Neutrophil (primary cell): ENCODE results near the gene BRICD5.

Experiments
- H3K27ac ChIP-seq: fragments of 200-600 bp; sonication (generic); 2 replicates; pipeline ENCODE4 v1.5.1; 2016; ENCODE audit warnings: mild to moderate bottlenecking, moderate library complexity
- H3K27me3 ChIP-seq: fragments of 200-600 bp; sonication (generic); 2 replicates; pipeline ENCODE4 v1.6.0; 2016; ENCODE audit warnings: mild to moderate bottlenecking
- H3K36me3 ChIP-seq: fragments of 200-600 bp; sonication (generic); 2 replicates; pipeline ENCODE4 v1.5.1; 2017
- H3K4me1 ChIP-seq, 2 experiments: fragments of 200-600 bp in 1 of 2; sonication (generic) in 1 of 2; 1 replicate in 1 of 2; 2 replicates in 1 of 2; pipeline versions ENCODE4 v1.5.1 to v1.6.1; 2013 to 2016; ENCODE audit warnings: low read depth in 1 of 2, low read length in 1 of 2, mild to moderate bottlenecking in 1 of 2, moderate library complexity in 1 of 2; ENCODE audit not compliant: control insufficient read depth in 1 of 2, insufficient read depth in 1 of 2
- H3K4me3 ChIP-seq, 2 experiments: fragments of 200-600 bp in 1 of 2; sonication (generic) in 1 of 2; 1 replicate in 1 of 2; 2 replicates in 1 of 2; pipeline ENCODE4 v1.5.1; 2013 to 2016; ENCODE audit warnings: low read depth in 1 of 2, low read length in 1 of 2, mild to moderate bottlenecking in 1 of 2, moderate library complexity in 1 of 2
- H3K9me3 ChIP-seq: fragments of 200-600 bp; sonication (generic); 2 replicates; pipeline ENCODE4 v1.5.1; 2016
- CTCF ChIP-seq: fragments of 200-600 bp; sonication (generic); IDR thresholded peaks from 2 replicates; pipeline ENCODE4 v1.5.1; 2016; ENCODE audit warnings: antibody characterized with exemption

Gene BRICD5

DNA sequence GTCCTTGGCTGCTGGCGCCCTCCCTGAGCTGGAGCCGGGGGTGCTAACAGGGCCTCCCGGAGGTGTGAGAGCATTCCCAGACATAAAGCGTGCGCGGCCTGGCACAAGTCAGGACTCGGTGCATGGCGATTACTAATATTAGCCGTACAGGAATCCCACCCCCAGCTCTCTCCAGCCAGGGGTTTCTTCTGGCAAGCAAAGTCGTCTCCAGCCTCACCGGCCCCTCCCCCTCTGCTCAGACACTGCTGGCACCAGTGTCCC lies 19.3 kb downstream of the BRICD5 start:
- TF ChIP-seq CTCF, result no peak
- H3K27me3 ChIP-seq, result peaks cover 37% of the 10 kb centered on the region
- H3K27ac ChIP-seq, result no peak overlapping the region
- no peaks in the 10 kb centered on the region for H3K9me3 ChIP-seq
- H3K36me3 ChIP-seq, result no peaks in the 10 kb centered on the region
- peaks cover 0 to 11% of the 10 kb centered on the region in 2 experiments for H3K4me1 ChIP-seq
- H3K4me3 ChIP-seq, result no peak overlapping the region

GRCh38 chr16:2190659-2191445 lies 19.8 kb downstream of the BRICD5 start:
- H3K4me1 ChIP-seq, result peaks cover 0 to 8% of the 10 kb centered on the region in 2 experiments

DNA sequence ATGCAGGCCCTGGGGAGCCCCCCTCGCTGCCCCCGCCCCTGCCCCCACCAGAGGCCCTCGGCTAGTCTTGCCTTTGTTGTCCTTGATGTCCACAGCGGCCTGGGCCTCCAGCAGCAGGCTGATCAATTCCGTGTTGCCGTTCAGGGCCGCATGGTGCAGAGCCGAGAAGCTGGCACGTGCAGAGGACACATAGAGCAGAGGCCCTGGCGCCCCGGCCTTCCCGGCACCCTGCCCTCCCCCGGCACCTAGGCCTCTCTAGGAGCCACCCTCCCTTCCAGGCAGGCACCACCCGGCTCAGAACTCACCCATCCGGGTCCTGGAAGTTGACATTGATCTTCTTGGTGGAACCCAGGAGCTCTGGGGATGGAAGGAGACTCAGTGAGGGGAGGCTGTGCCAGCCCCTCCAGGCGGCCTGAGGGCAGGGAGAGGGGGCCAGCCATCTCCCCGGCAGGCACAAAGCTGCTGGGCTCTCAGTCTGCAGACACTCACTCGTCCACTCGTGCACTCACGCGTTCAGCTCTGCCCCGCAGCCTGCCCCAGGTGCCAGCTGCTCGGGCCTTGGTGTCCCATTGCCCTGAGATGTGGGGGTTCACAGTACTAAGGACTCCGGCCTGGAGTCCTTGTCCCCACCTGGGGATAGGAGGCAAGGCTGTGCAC lies 20.5 kb downstream of the BRICD5 start:
- H3K27ac ChIP-seq, result no peak overlapping the region

More at GRCh38 chr16:2190659-2191445, 19.8 kb downstream of the BRICD5 start:
- Histone ChIP-seq H3K4me3 (no peak overlapping the region), H3K27ac (no peak overlapping the region), H3K27me3 (peaks cover 32% of the 10 kb centered on the region), H3K36me3 (no peaks in the 10 kb centered on the region), H3K9me3 (no peaks in the 10 kb centered on the region)
- TF ChIP-seq CTCF, result no peak

DNA sequence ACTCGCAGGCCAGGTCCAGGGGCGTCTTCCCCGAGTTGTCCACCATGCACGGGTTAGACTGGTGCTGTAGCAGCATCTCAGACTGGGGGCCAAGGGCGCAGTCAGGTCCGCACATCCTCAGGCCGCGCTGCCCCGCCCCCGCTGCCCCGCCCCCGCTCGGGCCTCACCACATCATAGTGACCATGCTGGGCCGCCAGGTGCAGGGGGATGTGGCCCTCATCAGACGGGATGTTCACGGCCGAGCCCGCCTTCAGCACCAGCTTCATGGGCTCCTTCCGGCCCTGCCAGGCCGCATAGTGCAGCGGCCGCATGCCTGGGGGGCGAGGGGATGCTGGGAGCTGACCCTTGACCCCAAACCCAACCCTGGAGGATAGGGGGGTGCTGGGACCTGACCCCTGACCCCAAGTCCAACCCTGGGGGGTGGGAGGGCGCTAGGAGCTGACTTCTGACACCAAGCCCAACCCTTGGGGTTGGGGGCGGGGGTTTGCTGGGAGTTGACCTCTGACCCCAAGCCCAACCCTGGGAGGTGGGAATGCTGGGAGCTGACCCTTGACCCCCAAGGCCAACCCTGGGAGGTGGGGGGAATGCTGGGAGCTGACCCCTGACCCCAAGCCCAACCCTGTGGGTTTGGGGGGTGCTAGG lies 21.3 kb downstream of the BRICD5 start:
- H3K4me1 ChIP-seq, result no peaks in the 10 kb centered on the region
- no peaks in the 10 kb centered on the region for H3K36me3 ChIP-seq
- no peaks in the 10 kb centered on the region for H3K9me3 ChIP-seq
- no peak overlapping the region for H3K27ac ChIP-seq
- H3K27me3 ChIP-seq, result peaks cover 17% of the 10 kb centered on the region
- no peak for TF ChIP-seq CTCF
- no peak overlapping the region for H3K4me3 ChIP-seq

More for the DNA sequence above, 20.5 kb downstream of the BRICD5 start:
- Histone ChIP-seq H3K4me3 (no peak overlapping the region), H3K9me3 (no peaks in the 10 kb centered on the region), H3K4me1 (peaks cover 0 to 3% of the 10 kb centered on the region in 2 experiments), H3K36me3 (no peaks in the 10 kb centered on the region), H3K27me3 (peaks cover 25% of the 10 kb centered on the region)
- no peak for TF ChIP-seq CTCF

DNA sequence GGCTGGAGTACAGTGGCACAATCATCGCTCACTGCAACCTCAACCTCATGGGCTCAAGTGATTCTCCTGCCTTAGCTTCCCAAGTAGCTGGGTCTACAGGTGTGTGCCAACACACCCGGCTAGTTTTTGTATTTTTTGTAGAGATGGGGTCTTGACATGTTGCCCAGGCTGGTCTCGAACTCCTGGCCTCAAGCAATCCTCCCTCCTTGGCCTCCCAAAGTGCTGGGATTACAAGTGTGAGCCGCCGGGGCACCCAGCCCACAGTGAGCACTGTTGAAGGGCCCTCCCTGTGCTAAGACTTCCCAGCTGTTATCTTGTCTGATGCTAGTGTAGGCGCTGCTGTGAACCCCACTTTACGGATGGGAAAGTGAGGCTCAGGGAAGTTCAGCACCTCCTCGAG lies 22.3 kb downstream of the BRICD5 start:
- no peaks in the 10 kb centered on the region for H3K36me3 ChIP-seq
- no peaks in the 10 kb centered on the region for H3K4me1 ChIP-seq
- H3K9me3 ChIP-seq, result no peaks in the 10 kb centered on the region
- peaks cover 7% of the 10 kb centered on the region for H3K27me3 ChIP-seq
- H3K4me3 ChIP-seq, result no peak overlapping the region
- no peak overlapping the region for H3K27ac ChIP-seq
- TF ChIP-seq CTCF, result no peak
